ENCODE measurements around the gene MBD2. TPM values are rescaled to one million over a fixed set of nuclear protein-coding genes. Genes with fewer than 3 reads are reported as not detected.
"Not testable (repeated sequence)": the region's sequence is repeated elsewhere in the genome, so short reads cannot be mapped to it uniquely, and the experiment has no call there.

MBD2 gene, protein sequence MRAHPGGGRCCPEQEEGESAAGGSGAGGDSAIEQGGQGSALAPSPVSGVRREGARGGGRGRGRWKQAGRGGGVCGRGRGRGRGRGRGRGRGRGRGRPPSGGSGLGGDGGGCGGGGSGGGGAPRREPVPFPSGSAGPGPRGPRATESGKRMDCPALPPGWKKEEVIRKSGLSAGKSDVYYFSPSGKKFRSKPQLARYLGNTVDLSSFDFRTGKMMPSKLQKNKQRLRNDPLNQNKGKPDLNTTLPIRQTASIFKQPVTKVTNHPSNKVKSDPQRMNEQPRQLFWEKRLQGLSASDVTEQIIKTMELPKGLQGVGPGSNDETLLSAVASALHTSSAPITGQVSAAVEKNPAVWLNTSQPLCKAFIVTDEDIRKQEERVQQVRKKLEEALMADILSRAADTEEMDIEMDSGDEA
- total RNA-seq = 153 TPM
- long read RNA-seq, full-length matches to known transcripts = 5 of 9 reads
- long read RNA-seq, partial matches to known transcripts = 1 of 9 reads
- long read RNA-seq, other reads (novel, unspliced or antisense) = 3 of 9 reads

- DNase-seq (ENCODE audit: low spot score) = peak; percentile 98
These were observed at the start of gene MBD2 for GRCh38 chr18:54224379-54225014. Gene MBD2, minus strand, starts transcription at chr18:54224669. Its CDS starts 110 bp downstream, at chr18:54224559.

GRCh38 chr18:54269893-54270844, 45.7 kb upstream of the MBD2 start:
- no peak for DNase-seq (ENCODE audit: low spot score)

DNA sequence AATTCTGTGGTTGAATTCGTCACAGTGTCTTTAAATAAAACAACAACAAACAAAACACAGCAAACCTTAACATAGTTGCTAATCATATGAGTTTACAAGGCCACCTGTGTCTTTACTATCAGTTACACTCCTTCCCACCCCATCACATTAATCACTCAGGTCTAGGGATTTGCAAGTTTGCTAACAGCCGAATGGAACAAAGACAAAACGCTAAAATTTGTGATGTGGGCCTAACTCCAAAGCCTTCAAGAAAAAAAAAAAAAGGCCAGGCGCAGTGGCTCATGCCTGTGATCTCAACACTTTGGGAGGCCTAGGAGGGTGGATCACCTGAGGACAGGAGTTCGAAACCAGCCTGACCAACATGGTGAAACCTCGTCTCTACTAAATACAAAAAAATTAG, 44.3 kb upstream of the MBD2 start:
- DNase-seq (ENCODE audit: low spot score) = no peak

GRCh38 chr18:54267701-54268100, 43.2 kb upstream of the MBD2 start:
- DNase-seq (ENCODE audit: low spot score) = no peak

DNA sequence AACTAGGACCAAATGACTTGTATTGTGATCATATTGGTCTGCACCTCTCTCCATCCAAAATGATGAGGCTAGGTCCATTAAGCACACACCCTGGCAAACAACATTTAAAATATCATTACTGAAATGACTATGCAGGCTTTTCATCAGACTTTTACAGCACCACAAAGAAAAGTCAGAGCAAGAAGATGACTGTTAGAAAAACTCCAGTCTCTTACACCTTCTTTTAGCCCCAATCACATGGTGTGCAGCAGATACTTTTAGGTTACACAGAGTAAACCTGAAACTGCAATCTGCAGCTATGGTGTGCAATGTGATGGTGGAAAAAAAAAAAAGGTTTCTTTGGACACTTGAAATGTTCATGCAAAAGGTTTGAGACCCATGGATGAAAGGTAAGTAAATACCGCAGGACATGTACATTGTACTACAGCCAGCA, 39.5 kb upstream of the MBD2 start:
- DNase-seq (ENCODE audit: low spot score) = no peak

DNA sequence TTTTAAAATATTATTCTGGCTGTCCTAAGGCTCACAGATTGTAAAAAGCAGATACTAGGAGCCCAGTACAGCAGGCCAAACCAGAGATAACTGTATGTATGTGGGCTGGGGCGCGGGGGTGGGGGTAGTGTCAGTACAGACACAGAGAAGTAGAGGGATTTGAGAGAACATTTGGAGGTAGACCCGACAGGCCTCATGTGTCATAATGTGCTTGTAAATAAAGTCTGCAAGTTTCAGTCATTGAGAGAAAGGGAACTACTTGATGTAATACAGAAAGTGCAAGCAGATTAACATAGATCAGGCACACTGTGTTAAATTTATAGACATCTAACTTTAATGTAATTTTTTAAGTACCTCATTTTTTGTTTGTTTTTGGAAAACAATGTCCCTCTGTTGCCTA, 37.4 kb upstream of the MBD2 start:
- DNase-seq (ENCODE audit: low spot score) = no peak

- DNase-seq (ENCODE audit: low spot score) = no peak
These were observed 36.1 kb upstream of the MBD2 start for GRCh38 chr18:54260396-54261072.

DNA sequence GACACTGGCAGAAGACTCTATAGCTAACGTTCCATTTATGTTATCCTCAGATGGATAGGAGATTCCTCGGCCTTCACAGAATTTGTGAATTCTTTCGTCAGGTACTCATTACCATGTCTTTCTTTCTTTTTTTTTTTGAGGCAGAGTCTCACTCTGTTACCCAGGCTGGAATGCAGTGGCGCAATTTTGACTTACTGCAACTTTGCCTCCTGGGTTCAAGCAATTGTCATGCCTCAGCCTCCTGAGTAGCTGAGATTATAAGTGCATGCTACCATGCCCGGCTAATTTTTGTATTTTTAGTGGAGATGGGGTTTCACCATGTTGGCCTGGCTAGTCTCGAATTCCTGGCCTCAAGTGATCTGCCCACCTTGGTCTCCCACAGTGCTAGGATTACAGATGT, 33.3 kb upstream of the MBD2 start:
- DNase-seq (ENCODE audit: low spot score) = not testable (repeated sequence)

DNA sequence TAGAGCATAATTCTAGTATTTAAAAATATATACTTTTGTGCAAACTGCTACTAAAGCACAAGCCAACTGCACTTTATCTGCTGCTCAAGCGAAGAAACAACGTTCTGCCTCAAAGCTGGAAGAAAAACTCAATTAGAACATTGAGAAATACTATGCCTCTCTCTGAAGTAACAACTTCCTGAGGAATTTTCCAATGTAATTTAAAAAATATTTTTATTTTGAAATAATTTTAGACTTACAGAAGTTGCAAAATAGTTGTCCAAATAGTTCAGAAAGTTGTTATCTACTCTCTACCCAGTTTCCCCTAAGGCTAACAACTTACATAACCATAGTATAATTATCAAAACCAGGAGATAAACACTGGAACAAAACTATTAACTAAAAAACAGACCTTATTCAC, 32.5 kb upstream of the MBD2 start:
- no peak for DNase-seq (ENCODE audit: low spot score)

GRCh38 chr18:54255141-54255540, 30.7 kb upstream of the MBD2 start:
- DNase-seq (ENCODE audit: low spot score) = no peak

- DNase-seq (ENCODE audit: low spot score) = no peak
These were observed 29.8 kb upstream of the MBD2 start for GRCh38 chr18:54254265-54254758.

DNA sequence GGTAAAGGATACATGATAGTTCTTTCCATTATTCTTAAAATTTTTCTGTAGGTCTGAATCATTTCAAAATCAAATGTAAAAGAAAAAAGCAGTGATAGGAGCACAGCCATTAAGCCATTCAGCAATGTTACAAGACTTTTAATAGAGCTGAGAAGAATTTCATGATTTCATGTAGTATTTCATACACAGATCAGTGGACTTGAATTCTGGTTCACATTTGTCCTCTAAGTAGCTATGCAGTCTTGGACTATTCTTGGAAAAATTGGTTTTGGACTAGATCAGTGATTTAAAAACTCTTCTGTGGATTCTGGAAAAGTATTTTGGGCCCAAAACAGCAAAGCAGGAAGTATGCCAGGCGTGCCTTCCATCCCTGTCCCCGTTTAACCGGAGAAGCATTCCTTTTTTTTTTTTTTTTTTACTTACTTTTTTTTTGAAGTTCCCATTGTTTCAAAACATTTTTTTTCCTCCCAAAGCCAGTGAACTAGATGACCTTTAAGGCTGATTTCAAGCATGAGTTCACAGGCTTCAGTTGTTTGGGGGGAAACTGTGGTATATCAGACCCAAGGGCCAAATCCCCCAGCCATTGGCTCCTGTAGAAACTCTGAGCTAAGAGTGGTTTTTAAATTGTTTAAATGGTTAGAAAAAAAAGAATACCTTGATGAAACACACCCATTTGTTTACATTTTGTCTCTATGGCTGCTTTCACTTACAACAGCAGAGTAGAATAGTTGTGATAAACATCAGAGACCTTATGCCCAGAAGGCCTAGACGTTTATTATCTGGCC, 27.3 kb upstream of the MBD2 start:
- no peak for DNase-seq (ENCODE audit: low spot score)

- no peak for DNase-seq (ENCODE audit: low spot score)
These were observed 26.4 kb upstream of the MBD2 start for GRCh38 chr18:54250846-54251261.

- DNase-seq (ENCODE audit: low spot score) = no peak
These were observed 23.2 kb upstream of the MBD2 start for GRCh38 chr18:54247511-54248175.

- DNase-seq (ENCODE audit: low spot score) = no peak
These were observed 17.9 kb upstream of the MBD2 start for GRCh38 chr18:54242327-54242726.

DNA sequence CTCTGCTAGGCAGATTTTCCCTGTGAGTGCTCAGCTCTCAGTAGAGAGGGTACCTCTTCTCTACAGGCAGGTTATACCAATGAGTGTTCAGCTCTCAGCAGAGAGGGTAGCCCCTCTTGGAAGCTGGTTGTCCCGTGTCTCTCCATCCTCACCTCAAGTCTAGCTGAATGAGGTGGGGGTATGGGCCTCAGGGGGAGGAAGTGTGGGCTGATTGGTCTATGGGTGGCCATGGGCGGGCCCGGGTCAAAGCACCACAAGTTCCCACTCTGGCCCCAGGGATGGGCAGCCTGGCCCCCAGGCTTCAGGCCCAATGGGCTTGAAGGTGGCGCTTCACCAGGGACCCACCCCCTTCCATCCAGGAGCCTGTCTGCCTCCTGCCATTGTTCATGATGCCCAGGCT, 17.0 kb upstream of the MBD2 start:
- no peak for DNase-seq (ENCODE audit: low spot score)

GRCh38 chr18:54240629-54241107, 16.2 kb upstream of the MBD2 start:
- no peak for DNase-seq (ENCODE audit: low spot score)

- no peak for DNase-seq (ENCODE audit: low spot score)
These were observed 15.1 kb upstream of the MBD2 start for GRCh38 chr18:54239601-54240000.

DNA sequence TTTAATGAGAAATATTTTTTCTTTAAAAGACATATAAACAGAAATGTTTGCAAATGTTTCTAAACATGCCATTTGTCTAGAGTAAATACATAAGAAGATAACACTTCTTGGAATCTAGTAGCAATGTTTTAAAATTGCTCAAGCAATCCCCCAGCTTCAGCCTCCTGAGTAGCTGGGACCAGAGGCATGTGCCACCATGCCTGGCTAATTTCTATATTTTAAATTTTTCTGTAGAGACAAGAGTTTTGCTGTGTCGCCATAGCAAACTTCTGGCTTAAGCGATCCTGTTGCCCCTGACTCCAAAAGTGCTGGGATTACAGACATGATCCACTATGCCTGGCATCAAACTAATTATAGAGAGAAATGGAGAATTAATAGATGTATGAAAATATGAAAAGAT, 14.6 kb upstream of the MBD2 start:
- no peak for DNase-seq (ENCODE audit: low spot score)

All from mesenteric fat pad (tissue), 1 donor.